HG03558 (cell line): ENCODE results near the gene RGS21.
"Not testable (repeated sequence)": the region's sequence is repeated elsewhere in the genome, so short reads cannot be mapped to it uniquely, and the experiment has no call there.

Source experiments
- ATAC-seq: cut with Tn5 transposase; IDR thresholded peaks from one replicate; pipeline ENCODE4 v1.9.1; 2021; ENCODE audit warnings: moderate number of reproducible peaks; ENCODE audit not compliant: unreplicated experiment; ENCODE audit errors: extremely low read depth

The RGS21 gene, protein sequence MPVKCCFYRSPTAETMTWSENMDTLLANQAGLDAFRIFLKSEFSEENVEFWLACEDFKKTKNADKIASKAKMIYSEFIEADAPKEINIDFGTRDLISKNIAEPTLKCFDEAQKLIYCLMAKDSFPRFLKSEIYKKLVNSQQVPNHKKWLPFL

DNA sequence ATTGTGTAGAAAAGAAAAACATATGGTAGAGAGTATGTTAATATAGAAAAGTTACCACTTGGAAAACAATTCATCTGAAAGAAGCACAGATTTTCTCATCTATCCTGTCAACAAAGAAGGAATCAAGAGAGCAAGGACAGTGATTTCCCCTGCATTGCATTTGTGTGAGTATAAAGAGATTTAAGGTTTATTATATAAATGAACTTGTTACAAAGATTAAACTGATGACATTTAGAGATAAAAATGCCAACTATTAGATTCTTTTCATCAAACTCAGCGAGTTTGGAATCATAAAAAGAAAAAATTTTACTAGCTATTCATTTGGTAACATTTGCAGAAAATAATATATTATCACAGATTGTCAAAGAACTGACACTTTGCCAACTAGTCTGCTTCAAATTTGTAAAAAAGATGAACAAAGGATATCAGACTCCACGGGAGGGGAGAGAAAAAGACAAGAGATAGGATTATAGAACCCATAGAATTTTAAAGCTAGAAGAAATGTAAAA is at the start of gene RGS21:
RGS21 (plus strand) TSS at position 51 of the 509 bp plus-strand sequence. CDS start 26,045 bp downstream, outside the sequence.
- ATAC-seq = no peak

- ATAC-seq = no peak
These were observed 48.2 kb upstream of the RGS21 start for GRCh38 chr1:192268468-192269052.

DNA sequence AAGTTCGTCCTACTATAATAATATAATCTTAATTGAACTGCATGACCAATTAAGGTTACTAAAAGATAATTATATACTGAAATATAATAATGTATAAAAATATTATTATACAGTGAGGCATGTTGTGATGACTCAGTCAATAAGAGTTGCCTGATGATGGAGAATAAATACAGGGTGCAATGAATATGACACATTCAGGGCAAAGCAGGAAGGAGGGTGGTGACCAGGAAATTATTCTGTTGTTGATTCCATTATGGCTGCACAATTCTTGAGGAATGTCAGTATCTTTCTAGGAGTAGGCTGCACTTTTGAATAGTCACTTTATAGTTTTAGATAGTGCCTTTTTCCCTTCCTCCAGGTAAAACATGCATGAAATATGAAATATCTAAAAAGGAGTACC is 46.4 kb upstream of the RGS21 start:
- no peak for ATAC-seq

- no peak for ATAC-seq
These were observed 44.1 kb upstream of the RGS21 start for GRCh38 chr1:192272732-192273131.

DNA sequence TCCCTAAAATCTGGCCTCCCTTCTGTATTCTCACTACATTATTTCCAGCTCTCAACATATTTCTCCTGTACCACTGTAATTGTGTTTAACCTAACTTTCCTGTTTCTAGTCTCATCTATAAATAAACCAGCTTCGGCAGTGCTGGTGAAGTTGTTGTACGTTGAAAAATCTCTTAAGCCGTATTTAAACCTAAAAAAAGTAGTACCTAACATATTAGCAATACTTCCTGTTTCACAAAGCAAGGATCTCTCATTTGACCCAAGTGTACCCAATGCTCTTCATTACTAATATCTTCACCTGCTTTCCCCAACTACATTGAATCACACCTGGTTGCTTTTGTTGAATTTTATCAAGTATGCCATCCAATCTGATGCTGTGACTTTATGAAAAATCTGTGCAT is 42.2 kb upstream of the RGS21 start:
- ATAC-seq = no peak

GRCh38 chr1:192277635-192278034 is 39.2 kb upstream of the RGS21 start:
- ATAC-seq = no peak

DNA sequence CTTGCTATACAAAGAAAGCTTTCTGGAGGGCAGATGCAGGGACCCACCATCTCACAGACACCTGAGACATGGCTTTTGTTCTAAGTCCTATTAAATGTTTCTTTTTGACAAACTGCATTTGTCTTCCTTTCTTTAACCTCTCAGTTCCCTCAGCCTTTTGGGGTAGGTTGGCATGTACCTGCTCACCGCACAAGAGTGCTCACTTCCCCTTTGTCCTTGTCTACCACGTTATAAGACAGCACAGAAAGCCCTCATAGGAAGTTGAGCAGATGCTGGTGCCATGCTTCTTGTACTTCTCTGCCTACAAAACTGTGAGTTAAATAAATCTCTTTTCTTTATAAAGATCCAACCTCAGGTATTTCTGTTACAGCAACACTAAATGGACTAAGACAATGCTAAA is 31.9 kb upstream of the RGS21 start:
- no peak for ATAC-seq

- no peak for ATAC-seq
These were observed 13.8 kb upstream of the RGS21 start for GRCh38 chr1:192303029-192303428.

- not testable (repeated sequence) for ATAC-seq
These were observed 8.5 kb upstream of the RGS21 start for GRCh38 chr1:192308314-192308713.

GRCh38 chr1:192311281-192311680 is 5.5 kb upstream of the RGS21 start:
- no peak for ATAC-seq

DNA sequence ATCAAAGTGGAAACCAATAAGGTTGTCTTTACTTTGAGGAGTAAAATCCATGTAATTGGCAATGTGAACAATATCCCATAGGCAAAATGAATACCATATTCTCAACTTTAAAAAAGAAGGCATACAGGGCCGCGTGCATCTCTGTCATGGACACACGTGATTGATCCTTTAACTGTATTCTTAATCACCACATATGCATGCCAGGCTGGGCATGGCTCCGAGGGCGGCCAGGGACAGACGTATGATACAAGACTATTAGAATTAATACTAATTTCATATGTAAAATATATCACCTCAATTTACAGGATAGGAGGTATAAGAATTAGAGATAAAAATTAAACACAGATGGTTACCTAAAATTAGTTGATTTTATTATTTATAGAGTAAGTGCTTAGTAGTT is 11.2 kb downstream of the RGS21 start:
- ATAC-seq = no peak

DNA sequence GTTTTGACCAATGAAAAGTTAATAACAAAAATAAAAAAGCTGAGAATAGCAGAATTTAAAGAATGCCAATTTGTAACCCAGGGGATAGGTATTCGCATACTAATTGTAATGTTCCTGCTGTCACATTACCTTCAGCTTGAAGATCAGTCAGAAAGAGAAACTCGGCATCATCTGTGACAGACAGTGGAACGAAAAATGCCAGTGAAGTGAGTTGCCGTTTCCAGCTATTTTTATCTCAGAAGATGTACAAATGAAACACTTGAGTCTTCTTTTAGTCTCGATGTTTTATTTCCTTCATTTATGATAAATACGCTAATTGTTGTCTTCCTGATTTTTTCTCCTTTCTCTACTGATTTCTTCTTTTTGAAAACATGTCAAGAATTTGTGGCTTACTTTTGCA is 26.1 kb downstream of the RGS21 start:
- no peak for ATAC-seq

GRCh38 chr1:192343344-192343743 is 26.6 kb downstream of the RGS21 start:
- no peak for ATAC-seq

- no peak for ATAC-seq
These were observed 32.5 kb downstream of the RGS21 start for GRCh38 chr1:192349314-192349713.

GRCh38 chr1:192350356-192350755 is 33.6 kb downstream of the RGS21 start:
- no peak for ATAC-seq

- ATAC-seq = no peak
These were observed 34.8 kb downstream of the RGS21 start for GRCh38 chr1:192351550-192351949.

- no peak for ATAC-seq
These were observed 41.1 kb downstream of the RGS21 start for GRCh38 chr1:192357924-192358323.

GRCh38 chr1:192358402-192358801 is 41.6 kb downstream of the RGS21 start:
- ATAC-seq = no peak

DNA sequence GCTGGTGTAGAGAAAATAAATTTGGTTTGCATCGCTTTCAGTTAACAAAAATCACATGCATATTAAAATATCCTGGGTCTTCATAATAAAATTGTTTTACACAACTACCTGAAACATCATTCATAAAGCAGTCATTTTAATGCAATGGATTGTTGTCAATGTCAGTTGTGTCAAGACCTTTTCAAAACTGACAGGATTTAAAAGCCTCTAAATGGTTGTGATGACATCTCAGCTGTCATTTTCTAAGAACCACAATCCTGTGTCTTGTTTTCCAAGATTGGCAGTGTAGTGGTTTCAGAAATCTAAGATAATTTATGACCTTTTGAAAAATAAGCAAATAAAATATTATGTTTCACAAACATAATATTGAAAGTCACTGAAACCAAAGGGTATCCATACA is 42.0 kb downstream of the RGS21 start:
- no peak for ATAC-seq

DNA sequence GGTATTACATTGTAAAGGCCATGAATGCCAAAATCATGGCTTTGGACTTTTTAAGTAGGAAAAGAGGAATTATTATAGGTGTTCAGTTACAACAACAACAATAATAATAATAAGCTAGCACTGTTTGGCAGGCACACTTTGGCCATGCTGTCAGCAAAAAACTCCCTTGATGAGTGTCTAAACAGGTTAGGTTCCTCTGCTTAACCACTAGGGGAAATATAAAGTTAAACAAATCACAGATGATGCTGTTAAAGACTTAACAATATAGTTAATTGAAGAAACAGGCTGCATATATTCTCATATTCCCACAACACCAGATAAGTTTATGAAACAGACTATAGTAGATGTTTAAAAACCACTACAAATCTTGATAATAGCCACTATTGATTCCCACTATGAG is 46.4 kb downstream of the RGS21 start:
- no peak for ATAC-seq

DNA sequence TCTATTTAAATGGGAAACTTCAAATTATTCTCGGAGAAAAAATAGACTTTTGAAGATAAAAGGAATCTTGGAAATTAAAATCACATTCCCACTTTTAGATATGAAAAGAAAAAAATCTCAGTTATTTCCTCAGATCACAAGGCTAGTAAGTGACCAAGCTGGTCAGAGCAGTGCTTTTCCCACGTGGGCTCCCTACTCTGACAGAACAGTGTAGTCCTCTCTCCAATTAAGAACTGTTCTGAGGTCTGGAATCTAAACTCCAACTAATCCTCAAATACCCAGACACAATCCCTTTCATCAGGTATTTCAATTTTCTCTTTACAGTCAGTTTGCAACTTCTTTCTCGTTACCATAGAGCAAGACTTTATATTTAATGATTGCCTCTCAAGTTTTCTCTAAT is 50.6 kb downstream of the RGS21 start:
- ATAC-seq = no peak

DNA sequence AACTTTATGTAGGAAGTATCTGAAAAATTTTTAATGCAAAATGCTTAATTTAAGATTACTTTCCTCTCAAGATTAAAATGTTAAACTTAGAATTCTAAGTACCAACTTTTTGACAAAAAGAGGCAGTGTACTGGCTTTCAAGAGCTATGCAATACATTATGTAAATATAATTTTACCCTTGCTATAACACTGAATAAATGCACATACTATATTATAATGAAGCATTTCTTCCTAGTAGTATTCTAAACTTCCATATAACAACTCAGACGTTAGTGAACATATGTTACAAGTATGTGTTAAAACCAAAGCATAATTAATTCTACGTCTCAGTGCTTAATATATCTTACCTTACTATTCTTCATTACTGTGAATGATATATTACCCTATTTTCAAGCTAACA is 58.5 kb downstream of the RGS21 start:
- ATAC-seq = no peak
